OCI-LY3 (cell line): ENCODE measurements around the gene C16orf86.

Source experiments
- CTCF ChIP-seq: fragments of 200-600, 300-600 bp; sonication (generic); IDR thresholded peaks from 2 replicates; pipeline ENCODE4 v1.5.1; 2014; ENCODE audit warnings: antibody characterized with exemption, low read length, low read depth
- EZH2phosphoT487 ChIP-seq: fragments of 200-600 bp; shearing (Covaris generic); IDR thresholded peaks from 2 replicates; pipeline ENCODE4 v1.6.1; 2018; ENCODE audit warnings: antibody characterized with exemption, mixed run types, low read depth

DNA sequence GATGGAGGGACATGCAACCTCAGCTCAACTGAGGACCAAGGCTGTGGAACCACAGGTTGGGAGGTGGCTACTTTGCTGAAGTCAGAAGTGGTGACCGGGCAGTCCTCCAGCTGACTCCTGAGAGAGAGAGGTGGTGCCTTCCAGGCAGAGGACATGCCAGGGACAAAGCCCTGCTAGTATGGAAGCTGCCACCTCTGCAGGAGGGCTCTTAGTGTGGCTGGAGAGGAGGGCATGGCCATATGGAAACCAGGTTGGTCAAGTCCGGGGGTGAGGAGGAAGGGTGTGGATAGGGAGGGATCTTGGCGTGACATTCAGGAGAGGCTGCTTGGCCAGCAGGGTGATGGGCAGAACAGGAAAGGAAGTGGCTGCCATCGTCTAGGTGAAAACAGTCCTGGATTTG lies 5.7 kb downstream of the C16orf86 start:
- TF ChIP-seq CTCF (no peak), EZH2phosphoT487 (no peak)
